Liver (tissue), 9 donors: ENCODE results near the gene VDAC2. TPM values are rescaled to one million over a fixed set of nuclear protein-coding genes. Genes with fewer than 3 reads are reported as not detected.

Experiments
- DNase-seq: peaks from one replicate; pipeline ENCODE4 v3.0.0-alpha.2; 2017; ENCODE audit warnings: low spot score
- H3K27ac ChIP-seq, 2 donors: one replicate each; pipeline ENCODE4 v1.7.0; 2013; ENCODE audit warnings: inconsistent platforms in 2 of 2, low read length in 2 of 2, control low read depth in 1 of 2, low read depth in 1 of 2, mild to moderate bottlenecking in 1 of 2
- H3K27me3 ChIP-seq, 4 donors: one replicate each; pipeline versions ENCODE4 v1.6.1 to v1.7.0; 2013; ENCODE audit warnings: low read length in 3 of 4, inconsistent platforms in 1 of 4, mild to moderate bottlenecking in 1 of 4, moderate library complexity in 1 of 4; ENCODE audit not compliant: control insufficient read depth in 4 of 4, insufficient read depth in 4 of 4
- H3K36me3 ChIP-seq, 4 donors: one replicate each; pipeline versions ENCODE4 v1.6.1 to v1.7.0; 2013; ENCODE audit warnings: low read length in 3 of 4, mild to moderate bottlenecking in 3 of 4, low read depth in 1 of 4, moderate library complexity in 1 of 4; ENCODE audit not compliant: control insufficient read depth in 4 of 4, insufficient read depth in 3 of 4
- H3K4me1 ChIP-seq, 4 donors: one replicate each; pipeline versions ENCODE4 v1.6.1 to v1.7.0; 2013; ENCODE audit warnings: low read length in 3 of 4, mild to moderate bottlenecking in 3 of 4, moderate library complexity in 1 of 4; ENCODE audit not compliant: control insufficient read depth in 4 of 4, insufficient read depth in 4 of 4
- H3K4me3 ChIP-seq, 3 donors: one replicate each; pipeline versions ENCODE4 v1.6.1 to v1.7.0; 2013; ENCODE audit warnings: low read length in 3 of 3, control low read depth in 1 of 3, low read depth in 1 of 3, mild to moderate bottlenecking in 1 of 3
- H3K9ac ChIP-seq, 2 donors: one replicate each; pipeline ENCODE4 v1.7.0; 2013; ENCODE audit warnings: low read length in 2 of 2, mild to moderate bottlenecking in 2 of 2, moderate library complexity in 2 of 2, control low read depth in 1 of 2, low read depth in 1 of 2
- H3K9me3 ChIP-seq, 4 donors: one replicate each; pipeline versions ENCODE4 v1.6.1 to v1.7.0; 2013; ENCODE audit warnings: low read length in 3 of 4; ENCODE audit not compliant: control insufficient read depth in 4 of 4
- ATF3 ChIP-seq: IDR thresholded peaks from 2 replicates; pipeline ENCODE4 v1.6.1; 2016; ENCODE audit warnings: antibody characterized with exemption
- CTCF ChIP-seq: fragments of 150-350 bp; IDR thresholded peaks from 2 replicates; pipeline ENCODE4 v1.5.1; 2017; ENCODE audit warnings: improper control_type of control experiment, low read depth, low read length; ENCODE audit not compliant: missing input control
- EGR1 ChIP-seq, 2 donors: IDR thresholded peaks; 2 replicates each; pipeline ENCODE4 v1.6.1; 2016 to 2018; ENCODE audit warnings: antibody characterized with exemption in 2 of 2, low read depth in 2 of 2
- FOXA1 ChIP-seq: IDR thresholded peaks from 2 replicates; pipeline ENCODE4 v1.6.1; 2016; ENCODE audit warnings: antibody characterized with exemption
- FOXA2 ChIP-seq: IDR thresholded peaks from 2 replicates; pipeline ENCODE4 v1.6.1; 2016; ENCODE audit warnings: antibody characterized with exemption
- GABPA ChIP-seq, 2 donors: IDR thresholded peaks in 1 of 2; conservative IDR thresholded peaks in 1 of 2; 2 replicates each; pipeline ENCODE4 v1.6.1; 2016; ENCODE audit warnings: antibody characterized with exemption in 2 of 2, mild to moderate bottlenecking in 1 of 2, moderate library complexity in 1 of 2
- HNF4A ChIP-seq, 2 donors: conservative IDR thresholded peaks; 2 replicates each; pipeline ENCODE4 v1.6.1; 2016; ENCODE audit warnings: antibody characterized with exemption in 2 of 2, mild to moderate bottlenecking in 2 of 2
- HNF4G ChIP-seq: IDR thresholded peaks from 2 replicates; pipeline ENCODE4 v1.6.1; 2016; ENCODE audit warnings: antibody characterized with exemption
- NR2F2 ChIP-seq: IDR thresholded peaks from 2 replicates; pipeline ENCODE4 v1.6.1; 2016; ENCODE audit warnings: antibody characterized with exemption
- RAD21 ChIP-seq, 2 donors: IDR thresholded peaks; 2 replicates each; pipeline ENCODE4 v1.6.1; 2016; ENCODE audit warnings: antibody characterized with exemption in 2 of 2, mild to moderate bottlenecking in 2 of 2
- REST ChIP-seq: IDR thresholded peaks from 2 replicates; pipeline ENCODE4 v1.6.1; 2016; ENCODE audit warnings: antibody characterized with exemption, mild to moderate bottlenecking
- RXRA ChIP-seq, 2 donors: IDR thresholded peaks; 2 replicates each; pipeline ENCODE4 v1.6.1; 2017 to 2018; ENCODE audit warnings: antibody characterized with exemption in 2 of 2, mild to moderate bottlenecking in 1 of 2
- SP1 ChIP-seq: IDR thresholded peaks from 2 replicates; pipeline ENCODE4 v1.6.1; 2018; ENCODE audit warnings: antibody characterized with exemption, mild to moderate bottlenecking
- TAF1 ChIP-seq: conservative IDR thresholded peaks from 2 replicates; pipeline ENCODE4 v1.6.1; 2016; ENCODE audit warnings: antibody characterized with exemption, mild to moderate bottlenecking
- YY1 ChIP-seq: IDR thresholded peaks from 2 replicates; pipeline ENCODE4 v1.6.1; 2016; ENCODE audit warnings: antibody characterized with exemption, mild to moderate bottlenecking
- ZBTB33 ChIP-seq: IDR thresholded peaks from 2 replicates; pipeline ENCODE4 v1.6.1; 2016; ENCODE audit warnings: antibody characterized with exemption
- WGBS: extraction: QIAGEN DNeasy Blood & Tissue Kit; methylation state at CpG from one replicate; pipeline ENCODE4 v1.1.7; 2013; 5-methylcytosine and 5-hydroxymethylcytosine counted together
- polyA plus RNA-seq, 2 donors: library from polyadenylated mRNA; stranded (reverse) in 1 of 2; unstranded in 1 of 2; fragments of 200-250 nt in 1 of 2; fragments of >200 nt in 1 of 2; fragmentation: Nextera tagmentation in 1 of 2; extraction: Ambion mirVana in 1 of 2; gene quantifications; one replicate each; pipeline versions ENCODE4 v1.2.1 to v1.2.3, GENCODE V29; 2013 to 2015
- total RNA-seq, 2 donors: library from RNA; depleted of rRNA; stranded (reverse); fragments of >200 nt; gene quantifications; one replicate each; pipeline ENCODE4 v1.2.3, GENCODE V29; 2014
- donor health status: healthy.
- donor health status: healthy.
- donor health status: healthy.
- donor health status: healthy.
- donor health status: healthy.

VDAC2 gene
- total and polyA plus RNA-seq, 4 donors: 41.3 to 67.1 (median 52.5) TPM

GRCh38 chr10:75272094-75272493 is 61.5 kb downstream of the VDAC2 start:
- no peaks in the 10 kb centered on the region for H3K27me3 ChIP-seq
- no peaks in the 10 kb centered on the region for H3K36me3 ChIP-seq
- TF ChIP-seq NR2F2 (no peak), HNF4G (no peak), REST (no peak), FOXA2 (no peak), HNF4A (conservative IDR thresholded peaks at IDR 0.05) (no peak), SP1 (no peak), EGR1 (IDR thresholded peaks at IDR 0.05; ENCODE audit: low read depth in 2 of 2) (no peak), RAD21 (IDR thresholded peaks at IDR 0.05) (no peak), RXRA (IDR thresholded peaks at IDR 0.05) (no peak)
- H3K27ac ChIP-seq: no peak overlapping the region
- no peak overlapping the region for H3K9ac ChIP-seq
- 93% methylated on average over 5 of the region's 5 CpGs for WGBS
- H3K4me3 ChIP-seq: no peak overlapping the region
- peaks cover 0 to 2% (median 0%) of the 10 kb centered on the region in 4 donors for H3K4me1 ChIP-seq
- no peak for DNase-seq
- no peaks in the 10 kb centered on the region for H3K9me3 ChIP-seq

- Histone ChIP-seq H3K36me3 (no peaks in the 10 kb centered on the region), H3K9ac (no peak overlapping the region), H3K4me1 (peaks cover 0 to 2% (median 0%) of the 10 kb centered on the region in 4 donors), H3K9me3 (no peaks in the 10 kb centered on the region), H3K27ac (no peak overlapping the region), H3K27me3 (no peaks in the 10 kb centered on the region), H3K4me3 (no peak overlapping the region)
- WGBS: 34% methylated on average over 7 of the region's 7 CpGs
- TF ChIP-seq FOXA1 (no peak), CTCF (no peak), YY1 (no peak), SP1 (no peak), REST (no peak), ATF3 (no peak), TAF1 (no peak), ZBTB33 (no peak), FOXA2 (no peak), HNF4G (no peak), RXRA (IDR thresholded peaks at IDR 0.05) (no peak), HNF4A (conservative IDR thresholded peaks at IDR 0.05) (no peak), GABPA (IDR thresholded peaks at IDR 0.05 in 1 of 2, conservative IDR thresholded peaks at IDR 0.05 in 1 of 2) (no peak), RAD21 (IDR thresholded peaks at IDR 0.05) (no peak), EGR1 (IDR thresholded peaks at IDR 0.05; ENCODE audit: low read depth in 2 of 2) (no peak)
- no peak for DNase-seq
Observed at GRCh38 chr10:75272896-75273295, 62.3 kb downstream of the VDAC2 start.
